SH-SY5Y (cell line): Measurements from ENCODE around the gene COTL1.

Experiments
- GATA2 ChIP-seq: IDR thresholded peaks from 2 replicates; pipeline ENCODE4 v1.6.1; 2011; ENCODE audit warnings: mild to moderate bottlenecking, low read depth, low read length
- GATA3 ChIP-seq: IDR thresholded peaks from 2 replicates; pipeline ENCODE4 v1.6.1; 2011; ENCODE audit warnings: low read depth, mild to moderate bottlenecking, low read length, moderate library complexity

DNA sequence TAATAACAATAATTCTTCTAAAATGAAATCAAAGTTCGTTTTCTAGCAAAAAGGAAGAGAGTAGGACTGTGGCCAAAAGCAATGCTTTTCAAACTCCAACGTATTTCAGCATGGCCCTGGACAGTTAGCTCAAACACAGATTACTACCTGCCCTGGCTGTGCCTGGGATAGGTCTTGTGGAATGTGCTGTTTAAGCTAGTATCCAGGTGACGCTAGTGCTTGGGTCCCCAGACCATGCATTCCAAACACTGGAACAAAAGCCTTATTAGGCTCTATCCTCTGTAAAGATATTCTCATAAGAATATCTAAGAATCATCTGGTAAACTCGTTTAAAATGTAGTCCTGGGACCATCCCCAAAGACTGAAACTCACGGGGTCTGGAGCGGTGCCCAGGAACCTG lies 60.8 kb downstream of the COTL1 start:
- TF ChIP-seq GATA3: no peak
- no peak for TF ChIP-seq GATA2
